ENCODE data around the gene ATXN10.
A peak's percentile ranks its signal among the peaks of the same experiment; 100 is the strongest.

Gene ATXN10

DNA sequence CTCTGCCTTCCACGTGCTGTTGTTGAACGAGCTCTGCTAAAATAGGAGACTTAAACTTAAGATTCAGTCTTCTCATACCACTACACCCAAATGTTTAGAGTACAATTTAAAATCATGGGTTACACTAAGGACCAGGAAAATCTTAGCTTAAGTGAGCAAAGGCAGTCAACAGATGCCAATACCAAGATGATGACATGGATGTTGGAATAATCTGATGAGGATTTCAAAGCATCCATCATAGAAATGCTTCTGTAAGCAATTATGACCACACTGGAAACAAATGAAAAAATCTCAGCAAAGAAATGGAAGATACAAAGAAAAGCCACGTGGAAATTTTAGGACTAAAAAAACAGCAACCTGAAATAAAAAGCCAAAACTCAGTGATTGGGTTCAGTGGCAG lies 109.8 kb downstream of the ATXN10 start:
- no peak overlapping the region for H2BK120ac ChIP-seq (ENCODE audit: low read depth, low read length)
- H4K8ac ChIP-seq (ENCODE audit: low read length), result no peak overlapping the region
- no peak overlapping the region for H4K91ac ChIP-seq (ENCODE audit: low read length)
- H3K4ac ChIP-seq (ENCODE audit: low read depth in 1 of 2, low read length in 2 of 2), result no peak overlapping the region
- H2AFZ ChIP-seq (ENCODE audit: low read depth, low read length), result no peak overlapping the region
- no peak overlapping the region for H2BK12ac ChIP-seq (ENCODE audit: low read length in 2 of 2)
- H3K4me2 ChIP-seq (ENCODE audit: low read length, poor library complexity, severe bottlenecking), result no peak overlapping the region
- H3K4me1 ChIP-seq (ENCODE audit: control insufficient read depth, insufficient read depth, low read depth, low read length), result peaks cover 23% of the 10 kb centered on the region
- peaks cover 18% of the 10 kb centered on the region for H3K79me1 ChIP-seq (replicated peaks; ENCODE audit: low read length, poor library complexity, severe bottlenecking)
- H3K23ac ChIP-seq (ENCODE audit: low read length in 2 of 2), result no peak overlapping the region
- DNase-seq, result no peak
- no peaks in the 10 kb centered on the region for H3K27me3 ChIP-seq (ENCODE audit: control insufficient read depth in 1 of 2, insufficient read depth in 1 of 2, low read length in 2 of 2)
- H2AK5ac ChIP-seq (ENCODE audit: low read length, severe bottlenecking), result peak overlapping the region; percentile 79
- H3K4me3 ChIP-seq (ENCODE audit: insufficient read depth in 1 of 2, low read depth in 1 of 2, low read length in 2 of 2), result no peak overlapping the region
- H3K9me3 ChIP-seq (ENCODE audit: control insufficient read depth, low read length), result no peaks in the 10 kb centered on the region
- 100% methylated on average over 1 of the region's 3 CpGs for WGBS
- no peak overlapping the region for H3K14ac ChIP-seq (ENCODE audit: low read length in 2 of 2)
- no peak overlapping the region for H2BK5ac ChIP-seq (ENCODE audit: low read depth, low read length, poor library complexity, severe bottlenecking)
- no peak overlapping the region for H3K27ac ChIP-seq (ENCODE audit: low read length, poor library complexity, severe bottlenecking)
- H3K18ac ChIP-seq (ENCODE audit: low read depth in 1 of 2, low read length in 2 of 2), result no peak overlapping the region
- no peak overlapping the region for H2BK15ac ChIP-seq (ENCODE audit: low read depth, poor library complexity, severe bottlenecking)
- H3K36me3 ChIP-seq (ENCODE audit: control insufficient read depth in 1 of 2, insufficient read depth in 2 of 2, low read depth in 1 of 2, low read length in 2 of 2), result peaks cover 6 to 16% of the 10 kb centered on the region in 2 experiments
- H3K9ac ChIP-seq (ENCODE audit: low read length), result no peak overlapping the region

DNA sequence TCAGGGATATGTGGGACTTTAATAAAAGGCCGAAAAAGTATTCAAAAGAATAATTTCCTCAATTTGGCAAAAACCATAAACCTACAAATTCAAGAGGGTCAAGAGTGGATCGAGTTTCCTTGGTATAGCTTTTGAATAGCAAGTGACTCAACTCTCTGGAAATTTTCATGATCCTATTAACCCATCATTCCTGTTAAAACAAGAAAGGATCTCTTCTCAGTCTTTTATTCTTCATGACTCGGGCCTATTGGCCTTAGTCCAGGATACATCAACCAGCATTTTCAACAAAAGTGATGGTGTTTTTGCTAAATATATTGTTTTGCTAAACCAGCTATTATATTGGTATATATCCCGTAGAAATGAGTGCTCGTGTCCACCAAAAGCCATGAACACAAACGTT lies 110.3 kb downstream of the ATXN10 start:
- WGBS, result 93% methylated on average over 5 of the region's 6 CpGs
- Histone ChIP-seq H3K23ac (ENCODE audit: low read length in 2 of 2) (no peak overlapping the region), H2AK5ac (ENCODE audit: low read length, severe bottlenecking) (no peak overlapping the region), H3K4ac (ENCODE audit: low read depth in 1 of 2, low read length in 2 of 2) (no peak overlapping the region), H3K4me2 (ENCODE audit: low read length, poor library complexity, severe bottlenecking) (no peak overlapping the region), H4K8ac (ENCODE audit: low read length) (no peak overlapping the region), H2BK15ac (ENCODE audit: low read depth, poor library complexity, severe bottlenecking) (no peak overlapping the region), H2AFZ (ENCODE audit: low read depth, low read length) (no peak overlapping the region), H4K91ac (ENCODE audit: low read length) (no peak overlapping the region), H3K36me3 (ENCODE audit: control insufficient read depth in 1 of 2, insufficient read depth in 2 of 2, low read depth in 1 of 2, low read length in 2 of 2) (peaks cover 6 to 16% of the 10 kb centered on the region in 2 experiments), H3K4me3 (ENCODE audit: insufficient read depth in 1 of 2, low read depth in 1 of 2, low read length in 2 of 2) (no peak overlapping the region), H3K18ac (ENCODE audit: low read depth in 1 of 2, low read length in 2 of 2) (no peak overlapping the region), H2BK12ac (ENCODE audit: low read length in 2 of 2) (no peak overlapping the region), H3K79me1 (replicated peaks; ENCODE audit: low read length, poor library complexity, severe bottlenecking) (peaks cover 19% of the 10 kb centered on the region), H3K9ac (ENCODE audit: low read length) (no peak overlapping the region), H2BK120ac (ENCODE audit: low read depth, low read length) (no peak overlapping the region), H3K14ac (ENCODE audit: low read length in 2 of 2) (no peak overlapping the region), H3K9me3 (ENCODE audit: control insufficient read depth, low read length) (no peaks in the 10 kb centered on the region), H3K27me3 (ENCODE audit: control insufficient read depth in 1 of 2, insufficient read depth in 1 of 2, low read length in 2 of 2) (no peaks in the 10 kb centered on the region), H2BK5ac (ENCODE audit: low read depth, low read length, poor library complexity, severe bottlenecking) (no peak overlapping the region), H3K27ac (ENCODE audit: low read length, poor library complexity, severe bottlenecking) (peak overlapping the region; percentile 3), H3K4me1 (ENCODE audit: control insufficient read depth, insufficient read depth, low read depth, low read length) (peaks cover 23% of the 10 kb centered on the region)
- no peak for DNase-seq

GRCh38 chr22:45783021-45783420 lies 111.4 kb downstream of the ATXN10 start:
- no peak overlapping the region for H3K4me3 ChIP-seq (ENCODE audit: insufficient read depth in 1 of 2, low read depth in 1 of 2, low read length in 2 of 2)

DNA sequence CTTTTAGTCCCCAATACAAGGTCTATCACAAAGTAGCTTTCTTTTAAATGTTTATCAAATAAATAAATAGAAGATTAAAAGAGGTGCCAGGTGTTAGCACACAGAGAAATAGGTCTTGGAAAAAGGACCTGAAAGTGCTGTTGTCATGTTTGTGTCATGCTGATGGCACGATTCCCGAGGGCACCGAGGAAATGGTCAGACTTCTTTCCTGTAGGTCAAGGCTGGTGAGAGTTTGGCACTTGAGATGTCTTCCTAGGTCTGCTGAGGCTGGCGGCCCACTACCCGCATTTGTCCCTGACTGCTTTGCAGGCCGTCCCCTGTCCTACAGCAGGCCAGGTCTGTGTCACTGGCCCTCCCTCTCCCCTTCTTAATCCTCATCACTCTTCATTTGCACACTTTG lies 112.1 kb downstream of the ATXN10 start:
- Histone ChIP-seq H3K9me3 (ENCODE audit: control insufficient read depth, low read length) (no peaks in the 10 kb centered on the region), H3K79me1 (replicated peaks; ENCODE audit: low read length, poor library complexity, severe bottlenecking) (peaks cover 24% of the 10 kb centered on the region), H2BK5ac (ENCODE audit: low read depth, low read length, poor library complexity, severe bottlenecking) (peak overlapping the region; percentile 54), H3K4me3 (ENCODE audit: insufficient read depth in 1 of 2, low read depth in 1 of 2, low read length in 2 of 2) (no peak overlapping the region), H4K8ac (ENCODE audit: low read length) (no peak overlapping the region), H3K4ac (ENCODE audit: low read depth in 1 of 2, low read length in 2 of 2) (no peak overlapping the region), H2AFZ (ENCODE audit: low read depth, low read length) (no peak overlapping the region), H3K23ac (ENCODE audit: low read length in 2 of 2) (no peak overlapping the region), H3K4me1 (ENCODE audit: control insufficient read depth, insufficient read depth, low read depth, low read length) (peaks cover 32% of the 10 kb centered on the region), H3K4me2 (ENCODE audit: low read length, poor library complexity, severe bottlenecking) (no peak overlapping the region), H4K91ac (ENCODE audit: low read length) (no peak overlapping the region), H2BK120ac (ENCODE audit: low read depth, low read length) (no peak overlapping the region), H3K27me3 (ENCODE audit: control insufficient read depth in 1 of 2, insufficient read depth in 1 of 2, low read length in 2 of 2) (no peaks in the 10 kb centered on the region), H2BK15ac (ENCODE audit: low read depth, poor library complexity, severe bottlenecking) (no peak overlapping the region), H3K27ac (ENCODE audit: low read length, poor library complexity, severe bottlenecking) (peak overlapping the region; percentile 78), H3K36me3 (ENCODE audit: control insufficient read depth in 1 of 2, insufficient read depth in 2 of 2, low read depth in 1 of 2, low read length in 2 of 2) (peaks cover 9 to 10% of the 10 kb centered on the region in 2 experiments), H3K14ac (ENCODE audit: low read length in 2 of 2) (no peak overlapping the region), H3K18ac (ENCODE audit: low read depth in 1 of 2, low read length in 2 of 2) (no peak overlapping the region), H3K9ac (ENCODE audit: low read length) (no peak overlapping the region), H2BK12ac (ENCODE audit: low read length in 2 of 2) (peak overlapping the region in 1 of 2 experiments; percentile 54), H2AK5ac (ENCODE audit: low read length, severe bottlenecking) (peak overlapping the region; percentile 100)
- WGBS, result 99% methylated on average over 6 of the region's 6 CpGs
- DNase-seq, result no peak

More at GRCh38 chr22:45783021-45783420, 111.4 kb downstream of the ATXN10 start:
- Histone ChIP-seq H3K9me3 (ENCODE audit: control insufficient read depth, low read length) (no peaks in the 10 kb centered on the region), H3K4me1 (ENCODE audit: control insufficient read depth, insufficient read depth, low read depth, low read length) (peaks cover 26% of the 10 kb centered on the region), H2AFZ (ENCODE audit: low read depth, low read length) (no peak overlapping the region), H3K4ac (ENCODE audit: low read depth in 1 of 2, low read length in 2 of 2) (no peak overlapping the region), H2BK12ac (ENCODE audit: low read length in 2 of 2) (no peak overlapping the region), H3K14ac (ENCODE audit: low read length in 2 of 2) (no peak overlapping the region), H4K91ac (ENCODE audit: low read length) (no peak overlapping the region), H3K9ac (ENCODE audit: low read length) (no peak overlapping the region), H2BK5ac (ENCODE audit: low read depth, low read length, poor library complexity, severe bottlenecking) (no peak overlapping the region), H2BK120ac (ENCODE audit: low read depth, low read length) (no peak overlapping the region), H3K23ac (ENCODE audit: low read length in 2 of 2) (no peak overlapping the region), H3K27ac (ENCODE audit: low read length, poor library complexity, severe bottlenecking) (peak overlapping the region; percentile 78), H3K27me3 (ENCODE audit: control insufficient read depth in 1 of 2, insufficient read depth in 1 of 2, low read length in 2 of 2) (no peaks in the 10 kb centered on the region), H4K8ac (ENCODE audit: low read length) (no peak overlapping the region), H3K4me2 (ENCODE audit: low read length, poor library complexity, severe bottlenecking) (no peak overlapping the region), H2BK15ac (ENCODE audit: low read depth, poor library complexity, severe bottlenecking) (no peak overlapping the region), H3K79me1 (replicated peaks; ENCODE audit: low read length, poor library complexity, severe bottlenecking) (peaks cover 23% of the 10 kb centered on the region), H3K36me3 (ENCODE audit: control insufficient read depth in 1 of 2, insufficient read depth in 2 of 2, low read depth in 1 of 2, low read length in 2 of 2) (peaks cover 9 to 16% of the 10 kb centered on the region in 2 experiments), H2AK5ac (ENCODE audit: low read length, severe bottlenecking) (no peak overlapping the region), H3K18ac (ENCODE audit: low read depth in 1 of 2, low read length in 2 of 2) (no peak overlapping the region)
- DNase-seq, result no peak
- WGBS, result 77% methylated on average over 3 of the region's 3 CpGs
